DLD1 (cell line): ENCODE results near the gene CTPS2.

Experiments
- in situ Hi-C: cut with HindIII; loops from 2 replicates; pipeline ENCODE4 v1.10.0; 2017; ENCODE audit warnings: low sequenced_read_pairs

CTPS2 gene

DNA sequence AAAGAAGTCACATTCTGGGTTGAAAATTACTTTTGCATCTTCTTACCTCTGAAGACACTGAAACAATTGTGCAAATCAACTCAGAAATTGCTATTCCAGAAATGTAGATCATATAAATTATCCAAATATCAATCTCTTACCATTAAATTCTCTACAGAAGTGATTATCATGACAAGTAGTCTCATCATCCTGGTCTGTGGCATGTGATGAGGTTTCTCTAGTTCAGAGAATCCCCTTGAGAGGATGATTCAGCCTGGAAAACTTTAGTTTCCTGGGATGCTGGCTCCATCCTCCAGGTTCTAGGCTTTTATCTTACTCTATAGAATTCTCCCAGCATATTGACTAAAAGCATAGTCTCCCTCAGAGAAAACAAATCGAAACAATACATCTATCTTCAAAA is 138.7 kb downstream of the CTPS2 start:
- in situ Hi-C loops = no loop called here

DNA sequence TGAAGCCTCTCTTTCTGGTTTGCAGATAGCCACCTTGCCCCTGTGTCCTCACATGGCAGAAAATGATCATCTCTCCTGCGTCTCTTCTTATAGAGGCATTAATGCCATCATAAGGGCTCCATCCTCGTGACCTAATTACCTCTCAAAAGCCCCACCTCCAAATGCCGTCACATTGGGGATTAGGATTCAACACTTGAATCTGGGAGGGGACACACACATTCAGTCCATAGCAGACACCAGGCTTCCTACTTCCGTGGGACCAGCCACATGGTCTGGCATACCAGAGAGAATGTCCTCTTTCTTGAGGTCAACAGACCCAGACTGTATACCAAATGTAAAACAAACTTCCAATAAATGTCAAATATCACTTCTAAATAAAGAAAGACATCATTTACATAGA is 144.8 kb downstream of the CTPS2 start:
- in situ Hi-C loops = no loop called here

DNA sequence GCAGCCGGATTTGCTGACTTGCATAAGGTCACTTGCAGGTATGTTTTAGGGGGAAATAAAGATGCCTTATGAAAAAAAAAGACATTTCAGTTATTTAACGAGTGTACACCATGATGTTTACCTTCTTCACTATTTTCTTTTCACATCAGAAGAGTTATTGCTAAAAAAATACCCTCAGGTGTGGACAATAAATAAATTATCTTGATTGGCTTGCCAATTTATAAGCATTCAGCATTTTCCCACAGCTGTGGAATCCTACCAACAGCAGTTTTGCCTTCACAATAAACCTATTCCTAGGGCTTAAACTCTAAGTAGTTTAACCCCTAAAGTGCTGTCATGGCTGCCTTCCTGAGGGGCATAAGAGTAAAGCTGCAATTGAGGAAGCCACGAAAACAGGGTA is 145.9 kb downstream of the CTPS2 start:
- in situ Hi-C loops = no loop called here

DNA sequence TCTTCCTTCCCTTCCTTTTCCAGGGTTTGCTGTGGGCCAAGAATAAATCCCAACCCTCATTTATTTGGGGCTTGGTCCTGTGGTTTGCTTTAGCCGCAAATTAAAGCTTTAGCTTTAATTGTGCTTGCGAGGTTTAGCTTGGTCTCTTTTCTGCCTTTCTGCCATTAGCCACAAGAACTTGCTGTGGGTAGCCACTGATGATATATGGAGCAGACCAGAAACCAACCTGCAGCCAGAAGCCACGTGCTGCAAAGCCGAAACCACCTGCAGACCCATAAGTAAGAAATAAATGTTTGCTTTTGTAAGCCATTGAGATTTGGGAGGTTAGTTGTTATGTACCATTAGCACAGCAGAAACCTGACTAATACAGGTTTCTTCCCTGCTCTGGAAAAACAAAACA is 152.3 kb downstream of the CTPS2 start:
- in situ Hi-C loops = no loop called here

DNA sequence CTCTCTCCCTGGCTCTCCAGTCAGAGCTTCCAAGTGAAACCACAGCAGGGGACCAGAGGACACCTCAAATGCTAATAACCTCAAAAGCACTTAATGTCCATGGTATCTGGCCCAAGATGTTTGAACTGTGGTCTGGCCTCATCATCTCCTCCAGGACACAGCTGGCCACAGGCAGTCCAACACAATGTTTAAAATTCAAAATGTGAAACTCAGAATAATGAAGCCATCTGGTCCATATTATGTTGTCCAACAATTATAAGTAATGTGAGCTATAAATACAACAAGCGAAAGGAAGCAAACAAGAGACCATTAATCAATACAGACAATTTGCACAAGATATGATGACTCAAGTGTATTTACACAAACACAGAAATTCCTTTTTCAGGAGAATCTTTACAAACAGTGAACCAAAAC is 153.3 kb downstream of the CTPS2 start:
- in situ Hi-C loops = no loop called here

DNA sequence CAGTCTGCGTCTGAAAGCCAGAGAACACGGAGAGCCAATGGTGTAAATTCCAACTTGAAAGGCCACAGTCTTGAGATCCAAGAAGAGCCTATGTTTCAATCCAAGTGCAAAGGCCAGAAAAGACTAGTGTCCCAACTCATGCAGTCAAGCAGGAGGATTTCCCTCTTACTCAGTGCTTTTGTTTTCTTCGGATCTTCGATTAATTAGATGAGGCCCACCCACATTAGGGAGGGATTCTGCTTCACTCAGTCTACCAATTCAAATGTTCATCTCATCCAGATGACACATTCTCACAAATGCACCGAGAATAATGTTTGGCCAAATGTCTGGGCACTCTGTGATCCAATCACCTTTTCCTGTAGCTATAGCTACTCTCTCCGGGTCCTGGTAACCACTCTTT is 154.0 kb downstream of the CTPS2 start:
- in situ Hi-C loops = no loop called here

DNA sequence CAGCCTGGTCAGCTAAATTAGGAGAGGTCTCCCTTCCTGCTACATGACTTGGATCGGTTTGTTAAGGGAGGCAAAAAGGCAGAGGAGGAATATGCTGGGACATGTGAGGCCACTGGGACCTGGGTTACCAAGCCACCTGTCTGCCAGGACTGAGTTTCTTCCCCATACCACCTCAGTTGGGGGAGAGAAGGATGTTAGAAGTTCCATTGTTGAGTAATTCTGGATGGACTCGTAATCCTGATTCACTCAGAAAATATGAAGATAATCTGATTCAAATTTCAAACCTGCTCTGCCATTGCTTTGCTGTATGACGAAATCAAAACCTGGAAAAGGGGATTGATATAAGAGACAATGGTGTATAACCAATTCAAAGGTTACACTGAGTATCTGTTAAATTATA is 159.9 kb downstream of the CTPS2 start:
- in situ Hi-C loops = no loop called here

DNA sequence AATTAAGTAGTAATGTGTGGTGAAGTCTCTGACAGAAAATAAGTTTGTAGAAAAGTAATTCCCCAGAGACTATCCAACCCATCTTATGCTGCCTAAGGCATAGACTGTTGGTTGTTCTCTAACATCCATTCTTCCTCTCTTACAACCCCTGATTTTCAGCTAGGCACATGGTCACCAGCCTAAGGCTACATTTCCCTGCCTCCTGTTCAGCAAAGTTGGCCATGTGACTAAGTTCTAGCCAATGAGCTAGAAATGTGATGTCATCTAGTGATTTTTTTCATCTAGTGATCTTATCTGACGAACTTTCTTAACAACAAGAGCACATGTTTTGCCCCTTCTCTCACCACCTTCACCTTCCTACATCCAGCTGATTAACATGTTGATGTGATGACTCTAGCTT is 164.8 kb downstream of the CTPS2 start:
- in situ Hi-C loops = no loop called here

DNA sequence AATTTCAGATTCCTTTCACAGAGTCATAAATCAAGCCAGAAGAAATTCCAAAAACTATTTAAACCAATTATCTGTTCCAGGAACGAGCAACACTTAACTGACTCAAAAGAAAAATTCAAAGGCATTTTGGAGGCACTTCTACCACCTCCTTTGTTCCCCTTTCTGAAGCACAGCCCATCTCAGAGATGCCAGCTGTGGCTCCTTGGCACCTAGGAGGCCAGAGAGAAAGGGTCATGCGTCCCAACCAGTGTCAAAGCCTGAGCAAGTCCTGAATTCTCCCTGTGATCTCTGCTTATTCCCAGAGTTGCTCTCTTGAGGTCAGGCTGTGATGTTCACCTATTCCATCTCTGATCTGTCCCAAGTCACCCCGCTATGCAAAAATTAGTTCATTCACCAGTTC is 167.5 kb downstream of the CTPS2 start:
- in situ Hi-C loops = no loop called here
